Left lung (tissue), 10 donors: ENCODE results near the gene SENP7. TPM values are rescaled to one million over a fixed set of nuclear protein-coding genes. Genes with fewer than 3 reads are reported as not detected.
"Not testable (repeated sequence)": the region's sequence is repeated elsewhere in the genome, so short reads cannot be mapped to it uniquely, and the experiment has no call there.

ENCODE experiments used
- ATAC-seq: fragments of 200-7000 bp; cut with Tn5 transposase; one replicate; pipeline ENCODE4 v1.9.1; 2020; ENCODE audit warnings: moderate library complexity
- DNase-seq, 4 donors: peaks; one replicate each; pipeline ENCODE4 v3.0.0-alpha.2; 2013 to 2020
- H3K27ac ChIP-seq, 2 donors: fragments of 200-600 bp; sonication (generic) in 1 of 2; one replicate each; pipeline versions ENCODE4 v1.5.0 to v1.8.0; 2020 to 2021
- H3K27me3 ChIP-seq, 2 donors: fragments of 200-600 bp; sonication (generic) in 1 of 2; one replicate each; pipeline versions ENCODE4 v1.5.0 to v1.8.0; 2020 to 2021
- H3K36me3 ChIP-seq, 2 donors: fragments of 200-600 bp; sonication (generic) in 1 of 2; one replicate each; pipeline versions ENCODE4 v1.5.0 to v1.8.0; 2020 to 2021
- H3K4me1 ChIP-seq, 2 donors: fragments of 200-600 bp; one replicate each; pipeline ENCODE4 v1.8.0; 2021
- H3K4me3 ChIP-seq, 2 donors: fragments of 200-600 bp; sonication (generic) in 1 of 2; one replicate each; pipeline versions ENCODE4 v1.5.0 to v1.8.0; 2020 to 2021; ENCODE audit warnings: mild to moderate bottlenecking in 1 of 2
- H3K9me3 ChIP-seq, 2 donors: fragments of 200-600 bp; sonication (generic) in 1 of 2; one replicate each; pipeline versions ENCODE4 v1.5.0 to v1.8.0; 2020 to 2021
- CTCF ChIP-seq, 2 donors: fragments of 200-600 bp; sonication (generic) in 1 of 2; IDR thresholded peaks; one replicate each; pipeline versions ENCODE4 v1.5.0 to v1.8.0; 2021; ENCODE audit warnings: antibody characterized with exemption in 2 of 2
- intact Hi-C, 2 donors: fragments of 100-400 bp; cut with DNase I; formaldehyde crosslinking; loops; one replicate each; pipeline versions ENCODE4 v1.11.2 to v1.14.2; 2022
- polyA plus RNA-seq, 6 donors: library from polyadenylated mRNA; unstranded; fragments of 120-200 nt; gene quantifications; one replicate each; pipeline ENCODE4 v1.2.1, GENCODE V29; 2013; ENCODE audit not compliant: insufficient read length in 6 of 6
- total RNA-seq, 2 donors: library from RNA; stranded (reverse); fragmentation: NEBNext Ultra II Directional; extraction: Animal tissue kit (Norgen Biotek cat#: 25700); gene quantifications; one replicate each; pipeline ENCODE4 v1.2.1, GENCODE V29; 2021
- donor health status: DM: no; HTN: yes; CAD: no.
- donor health status: DM: no; HTN: no; CAD: no.

Gene SENP7
- total and polyA plus RNA-seq, 8 donors = 13.2 to 106 (median 98.4) TPM

- Histone ChIP-seq H3K9me3 (no peaks in the 10 kb centered on the region), H3K4me3 (no peak overlapping the region), H3K4me1 (no peaks in the 10 kb centered on the region), H3K36me3 (peaks cover 0 to 20% of the 10 kb centered on the region in 2 donors), H3K27me3 (no peaks in the 10 kb centered on the region), H3K27ac (no peak overlapping the region)
- intact Hi-C loops = no loop called here
- TF ChIP-seq CTCF (IDR thresholded peaks at IDR 0.05) = no peak
- ATAC-seq = no peak
- no peak for DNase-seq
These were observed 51.6 kb downstream of the SENP7 start for GRCh38 chr3:101461451-101461850.

GRCh38 chr3:101458387-101458786, 54.6 kb downstream of the SENP7 start:
- TF ChIP-seq CTCF (IDR thresholded peaks at IDR 0.05) = no peak
- ATAC-seq = no peak
- Histone ChIP-seq H3K27me3 (no peaks in the 10 kb centered on the region), H3K4me1 (no peaks in the 10 kb centered on the region), H3K36me3 (peaks cover 3 to 22% of the 10 kb centered on the region in 2 donors), H3K27ac (no peak overlapping the region), H3K9me3 (no peaks in the 10 kb centered on the region), H3K4me3 (no peak overlapping the region)
- intact Hi-C loops = no loop called here
- DNase-seq = peak in 2 of 4 donors; percentile 29 to 34

GRCh38 chr3:101454629-101455028, 58.4 kb downstream of the SENP7 start:
- intact Hi-C loops = no loop called here
- no peaks in the 10 kb centered on the region for H3K4me1 ChIP-seq
- TF ChIP-seq CTCF (IDR thresholded peaks at IDR 0.05) = no peak
- H3K27me3 ChIP-seq = no peaks in the 10 kb centered on the region
- H3K27ac ChIP-seq = no peak overlapping the region
- ATAC-seq (no peak), DNase-seq (no peak)
- no peak overlapping the region for H3K4me3 ChIP-seq
- H3K9me3 ChIP-seq = no peaks in the 10 kb centered on the region
- peaks cover 3 to 22% of the 10 kb centered on the region in 2 donors for H3K36me3 ChIP-seq

GRCh38 chr3:101453961-101454360, 59.1 kb downstream of the SENP7 start:
- DNase-seq (no peak), ATAC-seq (no peak)
- intact Hi-C loops = no loop called here
- no peaks in the 10 kb centered on the region for H3K9me3 ChIP-seq
- no peak for TF ChIP-seq CTCF (IDR thresholded peaks at IDR 0.05)
- H3K36me3 ChIP-seq = peaks cover 3 to 22% of the 10 kb centered on the region in 2 donors
- no peak overlapping the region for H3K4me3 ChIP-seq
- no peaks in the 10 kb centered on the region for H3K4me1 ChIP-seq
- H3K27me3 ChIP-seq = no peaks in the 10 kb centered on the region
- no peak overlapping the region for H3K27ac ChIP-seq

GRCh38 chr3:101438641-101439040, 74.4 kb downstream of the SENP7 start:
- ATAC-seq, H3K4me3 ChIP-seq, DNase-seq, H3K27ac ChIP-seq, H3K4me1 ChIP-seq, H3K36me3 ChIP-seq, intact Hi-C loops, H3K27me3 ChIP-seq: not testable (repeated sequence)
- peaks cover 0 to 12% of the 10 kb centered on the region in 2 donors for H3K9me3 ChIP-seq

GRCh38 chr3:101433652-101434051, 79.4 kb downstream of the SENP7 start:
- no peaks in the 10 kb centered on the region for H3K27me3 ChIP-seq
- intact Hi-C loops = no loop called here
- H3K9me3 ChIP-seq = peaks cover 0 to 19% of the 10 kb centered on the region in 2 donors
- no peaks in the 10 kb centered on the region for H3K4me1 ChIP-seq
- H3K27ac ChIP-seq = no peak overlapping the region
- DNase-seq (no peak), ATAC-seq (no peak)
- H3K36me3 ChIP-seq = no peaks in the 10 kb centered on the region
- H3K4me3 ChIP-seq = no peak overlapping the region
- TF ChIP-seq CTCF (IDR thresholded peaks at IDR 0.05) = no peak
